GM19395 (cell line): ENCODE data around the gene PLXNA2.

Source experiments
- ATAC-seq: cut with Tn5 transposase; IDR thresholded peaks from one replicate; pipeline ENCODE4 v1.9.1; 2021; ENCODE audit warnings: mild to moderate bottlenecking, moderate library complexity; ENCODE audit not compliant: unreplicated experiment

The PLXNA2 gene

DNA sequence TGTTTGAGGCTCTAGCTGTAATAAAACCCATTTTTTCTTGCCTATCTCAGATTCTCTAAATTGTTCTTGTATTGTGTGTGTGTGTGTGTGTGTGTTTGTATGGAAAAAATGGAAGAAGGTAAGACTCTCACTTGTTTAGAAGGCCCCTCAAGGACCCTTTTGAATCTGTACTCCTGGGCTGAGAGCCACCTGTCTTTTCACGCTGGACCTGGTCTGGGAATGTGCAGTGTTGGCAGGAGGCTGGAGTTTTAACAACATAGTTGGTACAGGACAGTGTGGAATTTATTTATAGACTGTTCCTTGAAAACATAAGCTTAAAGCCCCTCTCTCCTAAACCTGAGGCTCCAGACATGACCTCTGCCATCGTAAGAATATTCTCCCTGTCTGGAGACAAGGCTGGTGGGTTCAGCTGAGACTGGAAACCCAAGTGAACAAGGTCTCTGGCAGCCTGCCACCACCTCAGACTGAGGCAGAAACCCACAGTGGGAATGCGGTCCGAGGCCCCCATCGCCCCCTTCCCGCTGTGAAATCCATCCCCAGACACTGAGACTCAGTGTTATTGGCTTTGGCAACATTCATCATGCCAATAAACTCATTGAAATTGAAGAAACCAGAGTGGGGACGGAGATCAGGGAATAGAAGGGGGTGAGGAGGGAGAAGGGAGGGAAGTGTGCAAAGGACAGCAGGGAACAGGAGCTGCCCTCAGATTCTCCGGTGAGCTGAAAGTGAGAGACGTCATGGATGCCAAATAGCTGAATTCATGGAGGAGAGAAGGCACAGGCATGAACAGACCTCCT lies 24.6 kb upstream of the PLXNA2 start:
- ATAC-seq = no peak

DNA sequence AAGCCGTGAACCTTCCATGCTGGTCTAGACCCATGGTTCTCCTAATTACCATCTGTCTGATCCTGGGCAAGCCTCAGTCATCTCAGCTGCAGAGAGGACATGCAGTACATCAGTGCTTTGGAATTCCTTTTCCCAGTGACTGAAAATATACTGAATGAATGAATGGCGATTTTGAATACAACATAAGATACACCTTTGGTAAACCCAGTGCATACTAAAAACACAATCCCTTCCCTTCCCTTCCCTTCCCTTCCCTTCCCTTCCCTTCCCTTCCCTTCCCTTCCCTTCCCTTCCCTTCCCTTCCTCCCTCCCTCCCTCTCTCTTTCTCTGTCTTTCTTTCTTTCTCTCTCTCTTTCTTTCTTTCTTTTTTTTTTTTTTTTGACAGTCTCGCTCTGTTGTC lies 21.3 kb upstream of the PLXNA2 start:
- ATAC-seq = no peak

DNA sequence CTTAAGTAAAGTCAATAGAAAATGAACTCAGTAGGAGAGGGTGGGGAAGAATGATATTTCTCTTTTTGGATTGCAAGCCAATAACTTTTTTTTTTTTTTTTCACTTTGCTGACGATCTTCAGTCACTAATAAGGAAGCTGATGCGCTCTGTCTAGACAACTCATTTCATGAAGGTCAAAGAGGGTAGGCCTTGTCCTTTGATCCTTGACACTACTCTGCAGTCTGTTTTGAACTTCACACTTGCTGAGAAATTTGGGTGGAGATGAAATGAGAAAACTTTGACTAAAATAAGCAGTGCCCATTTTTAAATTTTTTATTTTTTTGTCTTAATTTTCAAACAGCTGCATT lies 20.9 kb upstream of the PLXNA2 start:
- ATAC-seq = no peak

DNA sequence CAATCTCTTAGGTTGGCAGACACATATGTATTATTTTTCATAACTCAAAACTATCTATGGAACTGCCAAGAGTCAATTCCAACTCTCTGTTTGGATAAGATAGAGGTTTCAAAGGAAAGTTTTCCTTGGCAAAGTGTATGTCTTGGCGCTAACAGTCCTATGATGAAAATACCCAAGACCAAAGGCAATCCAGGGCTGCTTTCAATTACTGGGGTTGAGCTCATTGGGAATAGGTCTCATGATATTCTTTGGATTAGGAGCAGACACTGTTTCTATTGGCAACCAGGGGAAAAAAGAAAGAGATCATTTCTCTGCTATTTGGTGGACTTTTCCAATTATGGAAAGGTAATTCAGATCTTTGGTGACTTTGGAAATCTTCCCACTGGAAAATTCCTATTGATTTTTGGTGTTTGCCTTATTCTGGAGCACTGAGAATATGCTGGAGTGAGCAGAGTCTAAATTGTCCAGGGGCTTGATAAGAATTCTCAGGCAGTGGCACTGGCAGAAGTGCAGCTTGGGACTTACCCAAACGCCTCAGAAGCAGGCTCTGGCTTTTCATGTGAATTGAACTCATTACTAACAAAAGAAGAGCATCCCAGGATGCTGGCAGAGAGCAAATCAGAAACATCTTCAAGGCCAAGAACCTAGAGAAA lies 20.4 kb upstream of the PLXNA2 start:
- no peak for ATAC-seq

DNA sequence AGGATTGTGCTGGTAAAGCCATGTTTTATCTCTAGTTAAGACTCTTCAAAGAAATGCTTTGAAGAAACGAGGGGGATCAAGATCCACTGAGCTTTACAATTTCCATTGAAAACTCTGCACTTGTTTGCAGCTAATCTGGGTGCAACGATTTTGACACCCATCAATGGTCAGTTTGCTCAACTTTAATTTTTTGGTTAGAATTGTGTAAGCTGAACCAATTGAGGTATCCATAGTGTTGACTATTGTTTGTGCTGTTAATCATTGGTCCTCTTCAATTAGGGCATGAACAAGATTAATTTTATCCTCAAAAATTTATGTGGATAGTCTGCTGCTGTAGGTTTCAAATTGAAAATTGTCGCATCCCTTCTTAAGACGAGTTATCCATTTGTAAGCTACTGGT lies 17.7 kb upstream of the PLXNA2 start:
- no peak for ATAC-seq

DNA sequence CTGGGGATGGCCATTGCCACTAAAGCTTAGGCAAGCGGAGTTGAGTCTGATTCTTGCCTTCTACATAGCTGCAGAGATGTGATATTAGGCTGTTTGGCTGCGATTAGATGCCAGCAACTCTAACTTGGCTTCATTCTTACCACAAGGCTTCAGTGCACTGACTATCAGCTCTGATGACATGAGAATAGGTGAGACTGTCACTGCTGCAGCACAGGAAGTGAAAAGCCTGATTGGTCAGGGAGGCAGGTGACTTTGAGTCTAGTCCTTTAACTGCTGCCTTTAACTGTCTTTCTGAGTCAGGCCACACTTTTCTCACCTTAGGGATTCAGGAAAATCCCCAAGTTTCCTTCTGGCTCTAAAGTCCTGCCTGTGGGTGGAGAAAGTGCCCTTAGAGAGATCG lies 14.1 kb upstream of the PLXNA2 start:
- ATAC-seq = no peak

DNA sequence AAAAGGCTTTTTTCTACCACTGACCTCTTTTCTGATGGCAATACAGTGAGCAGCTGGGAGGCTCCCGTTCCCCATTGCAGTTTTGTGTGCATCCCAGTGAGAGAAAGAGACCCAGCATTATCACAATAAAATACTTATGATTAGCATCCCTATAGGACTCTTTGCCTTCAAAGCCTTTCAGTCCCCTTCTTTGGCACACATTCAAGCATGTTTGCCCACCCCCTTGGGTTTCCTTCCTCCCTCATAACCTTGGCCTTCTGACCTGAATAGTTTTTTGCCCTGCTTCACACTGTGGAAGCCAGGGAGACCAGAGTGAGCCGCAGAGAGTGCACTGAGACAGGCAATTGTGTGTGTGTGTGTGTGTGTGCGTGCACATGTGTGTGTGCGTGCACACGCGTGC lies 13.2 kb upstream of the PLXNA2 start:
- ATAC-seq = no peak

DNA sequence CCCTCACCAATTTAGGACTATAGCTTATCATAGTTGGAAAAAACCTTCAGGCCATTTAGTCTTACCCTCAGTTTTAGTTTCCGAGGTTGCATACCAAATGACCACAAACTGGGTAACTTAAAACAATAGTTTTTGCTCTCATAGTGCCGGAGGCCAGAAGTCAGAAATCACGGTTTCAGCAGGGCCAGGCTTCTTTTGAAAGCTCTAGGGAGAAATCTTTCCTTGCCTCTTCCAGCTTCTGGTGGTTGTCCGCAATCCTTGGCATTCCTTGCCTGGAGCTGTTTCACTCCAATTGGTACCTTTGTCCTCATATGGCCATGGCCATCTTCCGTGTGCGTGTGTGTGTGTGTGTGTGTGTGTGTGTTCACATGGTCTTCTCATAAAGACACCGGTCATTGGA lies 12.4 kb upstream of the PLXNA2 start:
- no peak for ATAC-seq

DNA sequence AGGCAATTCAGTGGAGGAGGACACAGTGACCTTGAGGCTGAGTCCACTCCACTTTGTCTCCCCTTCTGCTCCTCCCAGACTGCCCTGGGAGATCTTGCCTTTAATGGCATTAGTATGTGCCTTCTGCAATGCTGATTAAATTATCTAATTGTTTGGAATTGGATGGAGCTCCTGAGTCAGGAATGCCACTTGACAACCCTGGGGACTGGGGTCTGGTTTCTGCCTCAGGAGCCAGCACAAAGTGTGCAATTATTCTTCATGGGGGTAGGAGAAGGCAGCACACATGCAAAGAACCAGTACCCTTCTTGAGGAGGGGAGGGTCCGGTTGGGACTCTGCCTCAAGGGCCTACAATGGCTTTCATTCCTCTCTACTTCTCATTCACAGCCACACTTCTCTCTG lies 11.9 kb upstream of the PLXNA2 start:
- ATAC-seq = no peak

DNA sequence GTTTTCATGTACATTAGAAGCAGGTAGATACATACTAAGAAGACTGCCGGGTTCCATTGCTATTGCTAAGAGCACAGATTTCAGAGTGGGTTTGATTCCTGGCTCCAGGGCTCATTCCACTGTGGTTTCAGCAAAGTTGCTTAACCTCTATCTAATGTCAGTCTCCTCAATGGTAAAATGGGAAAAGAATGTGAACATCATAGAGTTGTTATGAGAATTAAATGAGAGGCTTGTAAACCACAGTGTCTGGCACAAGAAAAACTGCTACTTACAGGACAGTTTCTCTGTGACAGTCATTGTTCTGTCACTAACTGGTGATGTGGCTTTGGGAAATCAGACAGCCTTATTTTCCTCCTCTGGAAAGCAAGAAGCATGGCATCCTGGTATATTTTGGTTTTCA lies 10.7 kb upstream of the PLXNA2 start:
- no peak for ATAC-seq

DNA sequence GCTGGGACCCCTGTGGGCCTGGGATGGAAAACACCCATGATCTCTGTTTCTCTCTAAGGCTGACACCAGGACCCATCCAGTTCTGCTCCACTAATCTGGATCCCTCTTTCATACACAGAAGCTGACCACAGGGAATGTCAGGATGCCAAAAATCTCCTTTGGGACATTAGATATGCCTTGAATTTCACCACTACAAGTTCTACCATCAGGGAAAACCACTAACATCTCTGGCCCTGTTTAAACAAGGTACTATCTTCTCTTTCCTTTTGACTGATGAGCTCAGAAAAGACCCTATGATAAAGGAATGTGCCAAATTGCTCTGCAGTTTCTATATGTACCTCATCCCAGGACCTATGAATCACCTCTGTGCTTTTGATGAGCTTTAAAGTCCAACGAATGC lies 10.2 kb upstream of the PLXNA2 start:
- ATAC-seq = no peak

DNA sequence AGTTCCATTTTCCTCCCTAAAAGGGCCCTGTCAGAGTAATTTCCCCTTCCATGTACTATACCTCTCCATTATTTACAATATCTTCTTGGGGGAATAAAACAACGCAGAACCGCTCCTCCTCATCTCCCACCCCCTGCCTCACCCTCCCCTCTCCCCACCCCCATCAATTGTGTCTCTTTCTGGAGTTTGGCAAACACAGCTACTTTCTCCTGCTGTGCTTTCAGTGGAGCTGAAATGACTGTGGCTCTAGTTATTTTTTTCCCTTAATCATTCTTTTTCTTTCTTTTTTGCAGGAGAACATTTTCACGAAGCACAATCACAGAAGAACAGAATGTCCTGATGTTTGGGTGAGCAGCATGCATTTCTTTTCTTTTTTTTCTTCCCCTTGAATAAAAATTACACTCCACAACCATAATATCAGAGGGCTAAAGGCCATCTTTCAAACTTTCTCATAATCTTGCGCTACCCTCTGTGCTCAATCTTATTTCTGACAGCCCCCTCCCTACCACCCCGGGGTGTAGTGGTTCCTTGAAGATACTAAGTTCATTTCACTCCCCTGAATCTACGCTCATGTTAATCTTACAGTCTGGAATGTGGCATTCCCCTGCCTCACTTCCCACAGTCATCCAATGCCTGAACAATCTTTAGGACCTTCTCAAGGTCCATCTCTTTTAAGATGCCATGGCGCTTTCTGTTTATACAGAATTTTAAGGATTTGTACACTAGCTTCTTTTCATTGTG lies 8.8 kb upstream of the PLXNA2 start:
- ATAC-seq = no peak

DNA sequence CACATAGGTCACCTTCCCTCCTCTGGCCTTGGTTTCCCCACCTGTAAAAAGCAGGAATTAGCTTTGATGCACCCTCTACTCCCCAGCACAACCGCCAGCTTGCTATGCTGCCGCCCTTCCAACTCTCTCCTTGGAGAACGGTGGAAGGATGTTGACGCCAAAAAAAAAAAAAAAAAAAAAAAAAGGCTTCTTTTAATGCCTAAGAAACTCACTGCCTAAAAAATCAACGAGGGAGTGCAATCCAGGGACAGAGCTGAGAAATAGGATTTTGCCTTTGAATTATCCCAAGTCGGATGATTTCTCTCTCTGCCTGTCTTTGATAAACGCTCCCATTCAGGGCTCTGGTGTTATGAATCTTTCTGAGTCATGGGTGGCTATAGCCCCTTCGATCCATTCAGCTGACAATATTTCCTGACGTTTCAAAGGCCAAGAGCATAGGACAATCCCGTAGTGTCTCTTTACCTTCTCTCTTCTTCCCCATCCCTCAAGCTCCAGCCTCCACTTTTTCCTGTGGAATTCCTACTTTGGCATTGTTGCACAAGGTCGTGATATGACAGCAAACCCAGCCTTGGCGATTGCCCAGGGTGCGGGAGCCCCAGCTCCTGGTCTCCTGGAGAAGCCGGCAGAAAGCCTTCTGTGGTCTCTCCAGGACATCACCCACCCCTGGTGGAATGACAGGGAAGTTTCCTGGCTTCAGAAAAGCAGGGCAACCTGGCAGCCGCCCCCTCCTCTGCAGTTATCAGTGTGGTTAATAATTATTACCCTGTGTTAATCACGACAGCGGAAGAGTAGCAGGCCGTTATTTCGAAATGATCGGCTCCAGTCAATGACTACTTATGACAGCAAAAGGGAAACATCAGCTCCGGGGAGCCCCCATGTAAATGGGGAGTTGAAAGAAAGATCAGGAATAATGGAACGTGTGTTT lies 8.0 kb upstream of the PLXNA2 start:
- no peak for ATAC-seq

DNA sequence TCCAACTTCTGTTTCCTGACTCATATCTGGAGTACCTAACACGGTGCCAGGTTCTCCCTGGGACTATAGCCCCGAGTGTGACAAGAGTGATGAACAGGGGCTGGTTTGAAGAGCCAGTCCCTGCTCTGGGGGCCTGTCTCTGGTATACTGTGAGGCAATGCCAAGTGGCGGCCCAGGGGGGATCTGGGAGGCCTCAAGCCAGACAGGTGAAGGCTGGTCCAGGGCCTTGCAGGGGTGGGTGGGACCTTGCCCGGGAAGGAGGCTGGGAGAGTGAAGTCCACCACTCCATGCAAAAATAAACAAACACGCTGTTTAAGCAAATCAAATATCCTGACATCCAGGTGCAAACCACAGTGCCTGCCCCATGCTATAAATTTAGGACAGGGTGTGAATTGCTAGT lies 6.8 kb upstream of the PLXNA2 start:
- no peak for ATAC-seq

DNA sequence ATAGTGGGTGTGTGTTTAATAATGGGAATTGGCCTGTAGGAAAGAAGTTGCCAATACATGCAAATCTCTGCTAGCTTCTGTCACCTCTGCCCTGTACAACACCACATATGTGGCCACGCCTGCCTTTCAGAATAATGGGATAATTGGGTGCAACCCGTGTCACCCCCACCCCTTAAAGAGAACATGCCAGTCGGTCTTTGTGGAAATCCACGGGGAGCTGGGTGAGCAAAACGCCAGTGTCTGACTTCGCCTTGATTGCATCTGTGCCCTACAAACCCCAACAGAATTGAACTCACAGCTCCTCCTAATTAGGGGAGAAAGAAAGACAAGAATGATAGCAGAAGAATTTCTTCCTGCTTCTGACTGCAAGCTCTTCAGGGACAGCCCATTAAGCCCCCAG lies 6.4 kb upstream of the PLXNA2 start:
- no peak for ATAC-seq

DNA sequence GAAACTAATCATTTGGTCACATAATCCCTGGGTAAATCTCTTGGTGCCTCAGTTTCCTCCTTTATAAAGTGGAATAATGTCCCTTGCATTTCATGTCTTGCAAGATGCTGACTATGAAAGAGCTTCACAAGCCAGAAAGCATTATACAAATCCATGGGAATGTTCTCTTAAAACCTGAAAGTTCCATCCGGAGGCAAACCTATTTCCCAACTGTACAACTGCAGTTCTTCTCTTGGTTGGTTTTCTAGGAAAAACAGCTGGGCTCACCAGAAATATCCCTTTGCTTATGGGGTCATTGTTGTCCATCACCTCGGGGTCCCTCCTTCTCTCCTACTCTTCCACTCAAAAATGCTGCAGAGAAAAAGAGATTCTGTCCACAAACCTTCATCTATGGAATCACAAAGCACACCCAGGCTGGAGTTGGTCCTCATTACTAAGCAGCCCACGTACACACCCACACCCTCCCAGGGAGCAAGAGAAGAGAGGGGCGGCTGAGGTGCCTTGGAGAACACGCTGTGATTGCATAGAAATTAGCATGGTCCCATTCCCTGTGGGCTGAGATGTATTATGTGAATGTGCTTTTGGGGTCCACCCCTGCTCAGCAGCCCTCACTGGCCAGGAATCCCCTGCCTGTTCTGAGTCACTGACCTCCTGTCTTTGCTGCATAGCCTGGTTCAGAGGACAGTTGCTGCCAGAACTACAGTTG lies 5.0 kb upstream of the PLXNA2 start:
- ATAC-seq = no peak

DNA sequence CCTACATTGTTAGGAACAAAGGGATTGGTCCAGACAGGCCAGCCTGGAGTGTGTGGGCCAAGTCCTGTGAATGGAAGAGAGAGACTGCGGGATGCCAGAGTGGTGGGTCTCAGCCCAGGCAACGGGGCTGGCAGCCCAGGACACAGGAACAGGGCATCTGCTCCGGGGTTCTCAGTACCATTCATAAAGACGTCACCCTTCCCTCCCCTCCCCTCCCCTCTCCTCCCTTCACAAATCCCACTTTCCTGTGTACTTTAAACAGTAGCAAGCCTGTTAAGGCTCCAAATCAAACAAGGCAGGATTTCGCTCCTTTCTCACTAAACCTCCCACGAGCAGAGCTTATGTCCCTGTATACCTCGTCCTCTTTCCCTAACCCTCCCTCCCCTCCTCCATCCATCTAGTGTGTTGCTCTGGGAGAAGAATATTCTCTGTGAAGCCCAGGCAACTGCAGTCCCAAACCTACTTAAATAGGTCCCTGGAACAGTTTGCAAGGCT lies 4.2 kb upstream of the PLXNA2 start:
- ATAC-seq = no peak

DNA sequence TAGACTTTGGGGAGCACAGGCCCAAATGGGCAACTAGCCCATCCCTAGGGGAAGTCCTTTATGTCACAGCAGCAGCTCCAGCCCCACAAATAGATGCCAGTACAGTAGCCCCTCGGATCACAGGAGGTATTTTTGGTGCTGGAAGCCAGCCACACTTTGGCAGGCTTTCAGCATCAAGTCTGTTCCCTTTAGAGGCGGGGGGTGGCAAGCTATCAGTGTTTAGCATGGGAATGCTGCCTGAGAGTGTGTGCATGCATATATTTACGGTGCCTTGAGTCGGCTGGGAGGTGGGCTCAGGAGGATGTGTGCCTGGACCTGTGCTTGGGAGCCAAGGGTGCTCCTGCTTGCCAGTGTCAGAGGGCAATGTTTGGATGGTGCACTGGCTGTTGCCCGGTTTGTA lies 3.5 kb upstream of the PLXNA2 start:
- no peak for ATAC-seq

DNA sequence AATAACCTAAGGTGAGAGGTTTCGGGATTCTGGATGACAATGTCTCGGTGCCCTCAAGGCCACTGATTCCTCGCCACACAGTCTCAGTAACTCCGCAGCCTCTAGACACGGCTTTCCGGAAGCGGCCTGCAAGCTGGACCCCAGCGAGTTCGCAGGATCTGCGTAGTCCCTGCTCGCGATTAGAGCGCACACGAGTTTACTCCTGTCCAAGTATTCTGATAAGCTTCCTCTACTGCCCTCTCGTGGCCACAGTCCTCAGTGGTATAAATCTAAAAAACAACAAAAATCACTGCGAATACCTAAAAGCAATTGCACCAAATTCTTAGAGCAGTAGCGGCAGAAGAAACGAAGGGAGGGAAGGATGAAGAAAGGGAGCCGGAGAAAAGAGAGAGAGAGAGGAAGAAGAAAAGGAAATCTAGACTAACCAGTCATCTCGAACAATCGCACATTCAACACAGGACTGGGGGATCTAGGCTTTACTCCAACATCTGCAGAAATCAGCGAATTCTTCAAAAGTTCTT lies 1.1 kb upstream of the PLXNA2 start:
- ATAC-seq = peak; percentile 71

DNA sequence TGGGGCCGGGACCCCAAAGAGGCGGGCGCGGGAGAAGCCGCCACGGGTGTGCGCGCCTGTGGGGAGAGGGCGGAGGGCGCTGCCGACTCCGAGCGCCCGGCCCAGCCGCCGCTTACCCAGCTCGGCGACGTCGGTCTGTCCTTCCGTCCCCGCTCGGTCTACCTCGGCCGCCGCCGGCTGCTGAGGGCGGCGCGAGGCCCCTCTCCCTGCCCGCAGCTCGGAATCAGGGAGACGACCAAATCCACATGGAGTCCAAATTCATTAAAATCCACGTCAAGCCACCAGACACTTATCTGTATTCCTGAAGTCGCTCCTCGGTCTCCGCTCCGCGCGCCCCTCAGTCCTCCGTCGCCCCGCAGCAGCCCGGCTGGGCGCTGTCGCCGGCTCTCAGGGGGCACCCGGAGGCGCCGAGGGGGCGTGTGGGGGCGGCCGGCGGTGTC lies 637 bp downstream of the PLXNA2 start:
- ATAC-seq = no peak
